ENCODE data around the gene FYN.

The FYN gene

DNA sequence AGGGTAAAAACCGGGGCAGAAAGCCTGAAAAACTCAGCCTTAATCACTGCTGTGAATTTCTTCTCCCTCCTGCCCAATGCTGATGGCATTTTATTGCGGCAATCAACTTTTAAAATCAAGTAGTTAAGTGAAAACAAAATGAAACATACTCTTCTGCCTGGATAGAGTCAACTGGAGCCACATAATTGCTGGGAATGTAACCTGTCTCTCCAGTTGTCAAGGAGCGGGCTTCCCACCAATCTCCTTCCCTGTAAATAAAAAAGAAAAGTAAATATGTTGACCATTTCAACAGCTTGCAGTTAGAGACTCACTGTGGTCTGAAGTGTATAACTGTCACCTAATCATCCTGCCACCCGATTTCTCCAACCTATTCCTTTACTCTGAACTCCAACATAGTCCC, 165.5 kb downstream of the FYN start:
- no peak for DNase-seq (ENCODE audit: low read depth)

- no peak for DNase-seq (ENCODE audit: low read depth)
Measured at GRCh38 chr6:111706841-111707391, 166.3 kb downstream of the FYN start.

DNA sequence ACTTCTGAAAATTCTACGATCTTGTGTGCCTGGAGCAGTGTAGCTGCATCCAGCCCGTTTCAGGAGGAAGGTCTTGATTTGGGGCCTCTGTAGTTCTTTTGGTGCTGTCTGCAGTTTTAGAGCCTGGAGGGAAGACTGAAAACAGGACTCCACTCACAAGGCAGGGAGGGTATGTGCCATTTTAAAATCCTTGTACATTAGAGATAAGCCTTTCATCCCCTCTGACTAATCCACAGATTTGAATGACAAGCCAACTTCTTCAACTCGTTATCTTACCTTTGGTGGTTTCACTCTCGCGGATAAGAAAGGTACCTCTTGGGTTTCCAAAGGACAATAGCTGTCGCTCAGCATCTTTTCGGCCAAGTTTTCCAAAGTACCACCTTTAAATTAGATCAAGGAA, 169.5 kb downstream of the FYN start:
- DNase-seq (ENCODE audit: low read depth), result no peak

DNA sequence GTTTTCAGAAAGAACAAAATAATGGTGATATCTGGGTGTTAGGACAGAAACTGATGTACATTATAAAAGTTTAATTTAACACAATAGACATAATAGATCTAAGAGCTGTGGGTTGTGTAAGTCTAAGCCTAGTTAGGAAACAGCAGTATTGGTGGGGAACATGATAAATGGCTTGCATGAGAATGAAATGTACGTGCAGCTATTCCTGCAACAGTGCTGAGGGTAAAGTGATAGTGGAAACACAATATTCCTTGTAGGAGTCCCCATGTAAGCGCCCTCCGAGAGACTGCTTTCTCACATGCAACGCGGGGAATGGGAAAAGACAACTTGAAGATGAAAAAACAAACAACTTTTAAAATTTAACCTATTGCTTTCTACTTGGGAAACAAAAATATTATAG, 171.0 kb downstream of the FYN start:
- no peak for DNase-seq (ENCODE audit: low read depth)

DNA sequence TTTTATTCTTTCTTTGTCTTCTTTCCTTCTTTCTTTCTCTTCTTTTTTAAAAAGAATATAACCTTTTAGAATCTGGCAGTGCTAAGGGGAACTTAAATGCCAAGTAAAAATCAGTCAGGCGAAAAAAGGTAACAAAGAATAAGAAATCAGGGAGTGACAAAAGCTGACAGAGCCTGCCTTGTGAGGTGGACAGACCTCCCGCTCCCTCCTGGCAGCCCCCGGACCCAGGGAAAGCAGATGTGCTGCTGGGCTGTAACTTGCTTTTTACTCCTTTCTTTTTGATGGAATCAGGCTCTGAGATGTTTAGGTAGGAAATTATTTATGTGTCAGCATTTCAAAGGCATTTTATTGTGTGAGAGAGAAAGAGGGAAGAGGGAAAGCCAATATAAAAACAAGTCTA, 172.1 kb downstream of the FYN start:
- no peak for DNase-seq (ENCODE audit: low read depth)

- DNase-seq (ENCODE audit: low read depth), result no peak
Measured at GRCh38 chr6:111700135-111700690, 173.0 kb downstream of the FYN start.

DNA sequence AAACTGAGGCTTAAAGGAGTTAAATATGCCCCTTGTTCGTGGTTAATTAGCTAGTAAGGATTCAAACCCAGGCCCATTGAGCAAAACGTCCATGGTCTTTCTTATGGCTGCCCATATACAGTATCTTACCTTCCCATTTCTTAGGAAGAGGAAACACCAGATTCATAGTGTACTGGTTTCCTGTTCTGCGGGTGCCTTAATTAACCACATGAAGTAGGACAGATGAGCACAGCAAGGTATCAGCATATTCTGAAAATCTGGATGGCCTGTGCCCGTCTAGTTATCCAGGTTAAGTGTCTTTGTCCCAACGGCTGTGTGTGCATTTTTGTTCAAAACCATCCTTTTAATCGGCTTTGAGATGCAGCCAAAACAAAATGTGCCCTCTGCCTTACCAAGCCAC, 174.1 kb downstream of the FYN start:
- DNase-seq (ENCODE audit: low read depth), result no peak

GRCh38 chr6:111696814-111697213, 176.4 kb downstream of the FYN start:
- no peak for DNase-seq (ENCODE audit: low read depth)

GRCh38 chr6:111692327-111693164, 180.7 kb downstream of the FYN start:
- DNase-seq (ENCODE audit: low read depth), result no peak

- DNase-seq (ENCODE audit: low read depth), result no peak
Measured at GRCh38 chr6:111691345-111692225, 181.7 kb downstream of the FYN start.

- DNase-seq (ENCODE audit: low read depth), result no peak
Measured at GRCh38 chr6:111689946-111690345, 183.3 kb downstream of the FYN start.

DNA sequence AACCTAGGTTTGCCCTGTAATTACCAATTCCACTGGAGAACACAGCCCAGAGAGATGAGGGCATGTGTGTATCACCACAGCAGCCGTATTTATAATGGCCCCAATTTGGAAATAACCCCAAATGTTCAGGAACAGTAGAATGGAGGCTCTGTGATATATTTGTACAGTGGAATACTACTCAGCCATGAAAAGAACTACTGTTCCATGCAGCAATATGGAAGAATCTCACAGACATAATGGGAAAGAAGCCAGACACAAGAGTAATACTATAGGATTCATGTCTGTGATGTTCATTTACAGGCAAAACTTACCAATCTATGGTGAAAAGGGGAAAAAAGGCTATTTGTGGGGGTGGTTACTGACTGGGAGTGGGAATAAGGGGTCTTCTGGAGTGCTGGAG, 183.8 kb downstream of the FYN start:
- no peak for DNase-seq (ENCODE audit: low read depth)

DNA sequence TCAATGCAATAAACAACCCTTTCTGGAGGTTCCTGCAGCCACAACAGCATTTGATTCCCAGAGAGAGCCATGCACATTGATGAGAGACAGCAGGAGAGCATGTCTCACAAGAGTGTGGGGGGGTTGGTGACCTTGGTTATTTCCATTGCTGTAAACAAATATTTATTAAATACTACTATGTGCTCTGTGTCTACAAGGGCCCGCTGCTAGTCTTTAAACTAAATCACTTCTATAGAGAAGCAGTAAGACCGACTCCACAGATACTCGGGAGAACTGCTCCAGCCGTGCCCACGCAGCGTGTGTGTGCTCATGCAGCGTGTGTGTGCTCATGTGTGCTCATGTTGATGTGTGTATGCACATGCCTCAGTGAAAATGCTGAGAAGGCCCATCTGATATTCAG, 184.9 kb downstream of the FYN start:
- DNase-seq (ENCODE audit: low read depth), result no peak

- DNase-seq (ENCODE audit: low read depth), result peak; percentile 8
Measured at GRCh38 chr6:111687652-111688051, 185.6 kb downstream of the FYN start.

DNA sequence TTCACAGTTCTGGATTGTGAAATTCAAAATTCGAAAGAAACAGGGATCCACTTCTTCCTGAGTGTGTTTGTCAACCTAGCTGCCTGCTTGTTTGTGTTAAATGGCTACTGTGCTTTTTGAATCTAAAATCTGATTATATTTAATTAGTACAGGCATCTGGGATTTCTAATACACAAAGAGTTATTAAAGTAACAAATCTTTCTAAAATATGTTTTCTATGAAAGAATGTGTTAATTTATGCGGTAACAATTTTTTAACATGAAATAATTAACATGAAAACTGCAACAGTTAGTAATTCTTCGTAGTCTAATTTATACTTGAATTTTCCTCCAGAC, 186.4 kb downstream of the FYN start:
- DNase-seq (ENCODE audit: low read depth), result no peak

DNA sequence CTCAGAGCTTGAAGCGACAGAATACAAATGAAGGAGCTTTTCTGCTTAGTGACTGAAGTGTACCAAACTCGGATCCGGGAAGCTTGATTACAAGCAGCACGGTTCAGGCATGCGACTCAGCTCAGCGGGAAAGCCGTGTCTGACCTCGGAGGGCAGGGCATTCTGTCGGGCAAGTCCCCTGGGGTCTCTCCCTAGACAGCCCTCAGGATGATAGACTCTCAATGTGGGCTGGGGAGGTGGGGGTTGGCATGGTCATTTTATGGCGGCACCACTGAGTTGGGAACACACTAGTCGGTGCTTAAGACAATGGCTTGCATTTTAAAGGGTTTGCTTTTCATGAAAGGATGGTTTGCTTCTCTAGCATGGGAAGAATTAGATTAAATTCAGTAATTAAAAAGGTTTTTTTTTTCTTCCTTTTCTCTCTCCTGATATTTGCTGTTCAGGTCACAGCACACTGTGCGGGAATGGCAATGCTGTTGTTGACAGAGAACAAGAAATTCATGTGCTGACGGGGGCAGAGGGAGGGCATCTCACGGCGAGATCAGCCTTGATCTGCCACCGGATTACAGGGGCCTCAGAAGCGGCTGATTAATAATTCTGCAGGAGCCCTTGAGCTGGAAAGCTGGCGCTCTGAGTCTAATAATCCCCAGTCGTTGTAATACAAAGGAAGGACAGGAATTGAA, 186.9 kb downstream of the FYN start:
- DNase-seq (ENCODE audit: low read depth), result no peak

DNA sequence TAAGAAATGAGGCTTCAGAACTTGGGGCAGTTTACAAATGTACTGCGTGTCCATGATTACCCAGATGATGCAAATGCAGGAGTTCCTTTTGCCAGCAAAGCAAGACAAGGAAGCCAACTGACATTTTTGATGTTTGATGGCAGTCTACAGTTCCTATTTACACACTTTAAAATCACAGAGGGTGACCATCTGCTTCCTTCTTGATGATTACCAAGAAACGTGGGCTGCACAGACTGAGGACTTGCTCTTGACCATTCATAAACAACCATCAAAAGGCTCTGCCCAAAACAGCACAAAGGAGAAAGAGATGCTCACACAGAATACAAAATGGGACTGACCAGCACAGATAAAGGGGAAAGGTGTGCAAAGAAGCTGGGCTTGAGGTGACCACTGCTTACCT, 187.7 kb downstream of the FYN start:
- DNase-seq (ENCODE audit: low read depth), result no peak

- DNase-seq (ENCODE audit: low read depth), result no peak
Measured at GRCh38 chr6:111685058-111685457, 188.2 kb downstream of the FYN start.

- DNase-seq (ENCODE audit: low read depth), result no peak
Measured at GRCh38 chr6:111683749-111684267, 189.4 kb downstream of the FYN start.

DNA sequence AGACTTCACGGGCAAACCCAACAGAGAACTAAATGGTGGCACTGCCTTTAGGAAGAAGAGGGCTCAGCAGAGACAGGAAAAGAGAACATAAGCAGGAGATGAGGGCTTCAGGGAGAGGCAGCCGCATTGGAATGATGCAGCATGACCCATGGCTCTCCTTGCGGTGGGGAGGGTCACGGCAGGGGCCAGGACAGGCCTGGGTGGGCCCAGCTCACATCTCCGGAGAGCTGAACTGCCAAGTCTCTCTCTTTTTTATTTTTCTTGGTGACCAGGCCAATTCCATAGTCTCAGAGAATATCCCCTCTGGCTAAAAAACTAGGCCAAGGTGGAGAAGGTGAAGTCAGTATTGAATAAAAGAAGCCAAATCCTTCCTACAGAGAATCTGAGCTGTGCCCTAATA, 190.1 kb downstream of the FYN start:
- DNase-seq (ENCODE audit: low read depth), result no peak

DNA sequence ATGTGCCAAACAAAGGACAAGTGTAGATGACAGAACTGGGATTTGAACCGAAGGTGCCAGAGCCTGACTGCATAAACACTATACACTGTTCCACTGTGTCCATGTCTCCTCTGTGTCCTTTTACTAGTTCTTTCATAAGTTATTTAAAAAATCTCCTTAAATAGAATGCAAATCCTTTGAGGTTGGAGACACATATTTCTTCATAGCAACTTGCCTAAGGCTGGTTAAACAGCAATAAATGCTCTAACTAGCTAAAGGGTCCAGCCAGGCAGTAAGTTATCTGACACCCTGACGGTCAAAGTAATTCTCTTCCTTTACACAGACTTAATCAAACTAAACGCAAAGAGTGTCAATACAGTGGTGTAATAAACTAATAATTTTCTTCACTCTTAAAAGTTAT, 191.4 kb downstream of the FYN start:
- DNase-seq (ENCODE audit: low read depth), result no peak
